ENCODE data around the gene METTL22.

Gene METTL22

GRCh38 chr16:8591451-8591850, 30.0 kb upstream of the METTL22 start:
- DNase-seq (ENCODE audit: low read depth in 2 of 2) = no peak

GRCh38 chr16:8594149-8594666, 27.3 kb upstream of the METTL22 start:
- DNase-seq (ENCODE audit: low read depth in 2 of 2) = no peak

GRCh38 chr16:8595783-8596182, 25.7 kb upstream of the METTL22 start:
- no peak for DNase-seq (ENCODE audit: low read depth in 2 of 2)

- DNase-seq (ENCODE audit: low read depth in 2 of 2) = no peak
These were observed 24.9 kb upstream of the METTL22 start for GRCh38 chr16:8596581-8596980.

- DNase-seq (ENCODE audit: low read depth in 2 of 2) = no peak
These were observed 21.2 kb upstream of the METTL22 start for GRCh38 chr16:8600144-8600775.

- DNase-seq (ENCODE audit: low read depth in 2 of 2) = no peak
These were observed 15.9 kb upstream of the METTL22 start for GRCh38 chr16:8605554-8605953.

GRCh38 chr16:8607214-8607613, 14.3 kb upstream of the METTL22 start:
- DNase-seq (ENCODE audit: low read depth in 2 of 2) = no peak

GRCh38 chr16:8611122-8611521, 10.4 kb upstream of the METTL22 start:
- no peak for DNase-seq (ENCODE audit: low read depth in 2 of 2)

GRCh38 chr16:8611886-8612600, 9.5 kb upstream of the METTL22 start:
- no peak for DNase-seq (ENCODE audit: low read depth in 2 of 2)

- no peak for DNase-seq (ENCODE audit: low read depth in 2 of 2)
These were observed 7.0 kb upstream of the METTL22 start for GRCh38 chr16:8614435-8615029.

GRCh38 chr16:8619671-8620370, 1.7 kb upstream of the METTL22 start:
- no peak for DNase-seq (ENCODE audit: low read depth in 2 of 2)

- DNase-seq (ENCODE audit: low read depth in 2 of 2) = no peak
These were observed 963 bp upstream of the METTL22 start for GRCh38 chr16:8620535-8620934.

GRCh38 chr16:8621222-8621571, 301 bp upstream of the METTL22 start:
- no peak for DNase-seq (ENCODE audit: low read depth in 2 of 2)

- DNase-seq (ENCODE audit: low read depth in 2 of 2) = no peak
These were observed 788 bp downstream of the METTL22 start for GRCh38 chr16:8622315-8622656.

GRCh38 chr16:8623634-8624033, 2.1 kb downstream of the METTL22 start:
- DNase-seq (ENCODE audit: low read depth in 2 of 2) = no peak

GRCh38 chr16:8625491-8626087, 4.1 kb downstream of the METTL22 start:
- no peak for DNase-seq (ENCODE audit: low read depth in 2 of 2)

GRCh38 chr16:8626946-8627345, 5.4 kb downstream of the METTL22 start:
- no peak for DNase-seq (ENCODE audit: low read depth in 2 of 2)

- no peak for DNase-seq (ENCODE audit: low read depth in 2 of 2)
These were observed 6.0 kb downstream of the METTL22 start for GRCh38 chr16:8627456-8627855.

GRCh38 chr16:8628981-8629725, 7.7 kb downstream of the METTL22 start:
- no peak for DNase-seq (ENCODE audit: low read depth in 2 of 2)

- no peak for DNase-seq (ENCODE audit: low read depth in 2 of 2)
These were observed 8.9 kb downstream of the METTL22 start for GRCh38 chr16:8630255-8630953.

GRCh38 chr16:8631373-8631772, 9.9 kb downstream of the METTL22 start:
- DNase-seq (ENCODE audit: low read depth in 2 of 2) = no peak
